Measurements from ENCODE around the gene WFDC5.

- TF ChIP-seq CTCF (IDR thresholded peaks at IDR 0.05) (no peak), POLR2A (IDR thresholded peaks at IDR 0.05) (no peak)
Observed at GRCh38 chr20:45104786-45105185, 10.2 kb downstream of the WFDC5 start.

Data from thyroid gland (tissue), 4 donors.